ENCODE measurements around the gene NUDT5. TPM values are rescaled to one million over a fixed set of nuclear protein-coding genes. Genes with fewer than 3 reads are reported as not detected.
"Not testable (repeated sequence)": the region's sequence is repeated elsewhere in the genome, so short reads cannot be mapped to it uniquely, and the experiment has no call there.

The NUDT5 gene
- polyA plus RNA-seq (2013, experiment 1 of 2; ENCODE audit: insufficient read length), result 56.9 TPM
- polyA plus RNA-seq (2013, experiment 2 of 2; ENCODE audit: insufficient read length), result 43.0 TPM

DNA sequence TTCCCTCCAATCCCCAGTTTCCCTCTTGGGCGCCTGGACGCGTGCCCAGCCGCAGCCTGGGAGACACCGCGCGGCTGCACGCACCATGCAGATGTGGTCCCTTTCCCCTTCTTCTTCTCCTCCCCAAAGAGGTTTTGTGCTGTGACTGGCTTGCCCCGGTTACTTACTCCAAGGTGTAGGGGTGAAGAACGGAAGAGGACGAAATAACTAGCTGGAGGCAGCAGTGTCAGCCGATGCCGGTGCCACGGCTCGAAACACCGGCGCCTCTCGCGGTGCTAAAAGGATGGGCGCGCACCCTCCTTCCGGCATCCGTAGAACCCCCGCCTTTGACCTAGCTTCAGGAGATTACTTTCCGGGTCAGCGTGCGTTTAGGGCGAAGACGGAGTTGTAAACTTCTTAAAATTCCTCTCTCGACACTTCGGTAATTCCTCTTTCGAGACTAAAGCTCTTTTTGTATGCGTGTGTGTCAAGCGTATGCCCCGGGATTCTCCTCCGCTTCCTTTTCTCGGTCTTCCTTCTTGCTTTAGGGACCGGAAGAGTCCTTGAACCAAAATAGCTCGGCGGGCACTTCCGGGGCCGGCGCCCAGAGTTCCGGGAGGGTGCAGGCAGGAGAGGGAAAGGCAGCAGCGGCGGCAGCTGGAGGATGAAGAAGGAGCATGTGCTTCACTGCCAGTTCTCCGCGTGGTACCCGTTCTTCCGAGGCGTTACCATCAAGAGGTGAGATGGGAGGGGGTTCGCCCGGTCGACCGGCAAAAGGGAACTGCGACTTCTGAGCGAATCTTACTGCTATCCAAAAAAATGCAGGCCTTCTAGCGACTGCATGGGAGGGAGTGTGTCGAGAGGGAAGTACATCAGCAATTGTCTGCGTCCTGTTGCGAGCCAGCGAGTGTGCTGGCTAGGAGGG lies at the start of gene NUDT5, which contains the start of gene CDC123:
NUDT5 (minus strand) TSS at position 289 of the 904 bp plus-strand sequence. CDS start 9,600 bp downstream, outside the sequence.
CDC123 (plus strand) TSS at position 586 of the 904 bp plus-strand sequence; CDS start at position 644, 58 bp downstream.
- DNase-seq, result peak; percentile 92

DNA sequence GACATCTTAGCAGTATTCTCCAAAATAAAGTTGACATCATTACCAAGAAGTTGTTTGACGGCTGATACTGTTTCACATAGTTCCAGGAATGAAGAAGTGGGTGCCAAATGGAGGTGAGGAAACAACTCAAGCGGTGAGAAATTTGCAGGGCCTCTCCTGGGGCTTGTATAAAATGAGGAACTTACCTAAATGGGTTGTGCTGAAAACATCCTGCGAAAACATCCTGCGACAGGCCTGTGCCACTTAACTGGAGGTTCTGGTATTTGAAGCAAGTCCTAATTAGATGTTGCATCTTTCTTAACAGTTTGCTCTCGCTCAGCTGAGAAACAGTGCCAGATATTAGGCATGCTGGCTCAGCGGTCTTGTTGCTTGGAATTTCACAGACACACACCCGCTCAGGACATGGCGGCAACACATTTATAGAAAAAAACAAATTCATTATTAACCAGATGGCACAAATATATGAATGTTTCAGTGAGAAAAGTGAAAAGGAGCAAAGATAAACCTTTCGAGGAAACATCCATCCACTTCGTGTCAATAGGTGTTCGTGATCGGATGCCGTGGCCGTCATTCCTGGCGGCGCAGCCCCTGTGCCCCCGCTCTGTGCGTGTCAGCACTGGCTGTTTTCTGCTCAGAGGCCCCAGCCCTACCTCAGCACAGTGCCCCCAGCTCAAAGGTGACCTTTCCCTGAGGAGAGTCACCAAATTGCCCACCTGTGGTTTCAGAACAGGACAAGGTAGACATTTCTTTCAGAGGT lies 48.4 kb upstream of the NUDT5 start:
- no peak for DNase-seq

- DNase-seq, result no peak
These were observed 46.3 kb upstream of the NUDT5 start for GRCh38 chr10:12241810-12242529.

GRCh38 chr10:12238821-12239220 lies 43.1 kb upstream of the NUDT5 start:
- no peak for DNase-seq

- no peak for DNase-seq
These were observed 41.9 kb upstream of the NUDT5 start for GRCh38 chr10:12237265-12238220.

- no peak for DNase-seq
These were observed 40.1 kb upstream of the NUDT5 start for GRCh38 chr10:12235796-12236195.

DNA sequence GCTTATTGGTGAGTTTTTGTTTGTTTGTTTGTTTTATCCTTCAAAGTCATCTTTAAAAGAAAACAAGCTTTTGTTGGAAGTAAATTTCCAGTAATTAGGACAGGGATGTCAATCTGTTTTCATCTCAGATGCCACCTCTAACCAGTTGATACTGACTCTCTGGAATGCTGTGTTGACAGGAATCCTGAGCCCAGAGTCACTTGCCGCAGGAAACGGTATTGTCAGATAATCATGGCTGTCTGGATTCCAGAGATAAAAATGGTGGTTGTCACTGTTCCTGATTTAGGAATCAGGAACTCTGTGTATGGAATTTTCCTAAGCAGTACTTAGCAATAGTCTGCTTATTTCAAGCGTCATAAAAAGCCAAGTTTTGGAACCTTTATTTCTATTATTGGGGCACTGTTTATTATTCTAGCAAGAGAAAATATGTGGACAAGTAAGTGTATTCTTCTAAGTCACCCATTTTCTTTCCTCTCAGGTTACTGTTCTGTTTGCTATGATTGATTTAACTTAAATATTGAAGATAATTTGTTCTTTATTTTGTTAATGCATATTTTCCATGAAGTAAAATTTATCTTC lies 39.5 kb upstream of the NUDT5 start:
- peak; percentile 21 for DNase-seq

- DNase-seq, result not testable (repeated sequence)
These were observed 39.0 kb upstream of the NUDT5 start for GRCh38 chr10:12234687-12235086.

GRCh38 chr10:12228851-12229250 lies 33.2 kb upstream of the NUDT5 start:
- no peak for DNase-seq

- DNase-seq, result not testable (repeated sequence)
These were observed 30.7 kb upstream of the NUDT5 start for GRCh38 chr10:12226438-12226837.

DNA sequence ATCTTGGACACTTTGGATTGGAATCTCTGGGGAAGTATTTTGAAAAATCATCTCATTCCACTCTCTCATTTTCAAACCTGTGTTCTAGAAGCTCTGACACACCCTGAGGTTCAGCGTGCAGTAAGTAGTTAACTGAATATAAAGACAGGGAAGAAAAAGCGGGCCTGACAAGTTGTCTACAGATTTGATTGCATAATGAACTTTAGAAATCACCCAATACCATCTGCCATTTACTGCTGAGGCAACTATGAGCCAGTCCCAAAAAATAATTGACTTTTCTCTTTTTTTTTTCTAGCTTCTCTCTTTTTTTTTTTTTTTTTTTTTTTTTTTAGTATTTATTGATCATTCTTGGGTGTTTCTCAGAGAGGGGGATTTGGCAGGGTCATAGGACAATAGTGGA lies 29.8 kb upstream of the NUDT5 start:
- DNase-seq, result no peak

- peak; percentile 19 for DNase-seq
These were observed 25.9 kb upstream of the NUDT5 start for GRCh38 chr10:12221323-12222298.

- no peak for DNase-seq
These were observed 23.3 kb upstream of the NUDT5 start for GRCh38 chr10:12218991-12219390.

GRCh38 chr10:12214763-12215218 lies 19.1 kb upstream of the NUDT5 start:
- DNase-seq, result peak; percentile 59

DNA sequence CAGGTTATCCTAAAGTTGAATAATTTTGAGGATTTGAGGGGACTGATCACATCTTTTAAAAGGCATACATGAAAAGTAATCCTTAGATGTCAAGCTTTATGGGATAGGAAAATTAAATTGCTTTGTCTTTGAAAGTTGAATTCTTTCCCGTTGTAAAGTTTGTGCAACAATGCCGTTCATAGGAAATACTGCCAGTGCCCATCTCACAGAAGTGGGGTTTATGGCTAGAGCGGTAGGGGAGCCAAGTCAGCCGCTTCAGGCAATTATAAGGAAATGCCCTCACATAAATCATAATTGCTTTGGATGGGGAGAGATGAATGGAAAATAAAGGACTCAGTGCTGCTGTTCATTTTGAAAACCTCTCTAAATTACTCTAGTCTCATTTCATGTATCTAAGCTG lies 18.4 kb upstream of the NUDT5 start:
- DNase-seq, result no peak

GRCh38 chr10:12213621-12214020 lies 17.9 kb upstream of the NUDT5 start:
- no peak for DNase-seq

DNA sequence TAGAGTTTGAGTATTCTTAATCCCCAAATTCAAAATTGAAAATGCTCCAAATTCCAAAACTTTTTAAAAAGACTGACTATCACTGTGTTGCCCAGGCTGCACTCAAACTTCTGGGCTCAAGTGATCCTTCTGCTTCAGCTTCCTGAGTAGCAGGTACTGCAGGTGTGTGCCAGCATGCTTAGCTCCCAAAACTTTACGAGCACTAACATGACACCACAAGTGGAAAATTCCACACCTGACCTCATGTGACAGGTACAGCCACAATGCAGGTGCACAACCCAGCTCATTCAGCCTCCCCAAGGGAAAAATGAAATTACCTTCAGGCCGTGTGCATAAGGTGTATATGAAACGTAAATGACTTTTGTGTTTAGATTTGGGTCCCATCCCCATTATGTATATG lies 16.8 kb upstream of the NUDT5 start:
- DNase-seq, result no peak

DNA sequence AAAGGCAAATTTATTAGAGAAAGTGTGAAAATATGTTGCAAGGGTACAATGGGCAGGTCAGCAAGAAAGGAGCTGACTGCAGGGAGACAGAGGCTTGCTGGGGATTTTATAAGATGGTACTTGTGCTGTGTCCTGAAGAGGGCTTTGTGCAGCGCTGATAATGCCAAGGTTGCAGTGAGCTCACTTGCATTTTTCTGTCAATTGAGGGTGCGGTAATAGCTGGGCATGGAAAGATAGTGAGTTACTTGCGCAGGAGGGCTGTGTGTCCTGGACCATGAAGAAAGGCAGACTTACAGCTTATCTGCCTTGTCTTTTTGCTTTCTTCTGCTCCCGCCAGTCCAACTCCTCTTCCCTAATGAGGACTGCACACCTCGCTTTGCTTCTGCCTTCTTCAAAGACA lies 12.8 kb upstream of the NUDT5 start:
- DNase-seq, result no peak

GRCh38 chr10:12207114-12207513 lies 11.4 kb upstream of the NUDT5 start:
- no peak for DNase-seq

DNA sequence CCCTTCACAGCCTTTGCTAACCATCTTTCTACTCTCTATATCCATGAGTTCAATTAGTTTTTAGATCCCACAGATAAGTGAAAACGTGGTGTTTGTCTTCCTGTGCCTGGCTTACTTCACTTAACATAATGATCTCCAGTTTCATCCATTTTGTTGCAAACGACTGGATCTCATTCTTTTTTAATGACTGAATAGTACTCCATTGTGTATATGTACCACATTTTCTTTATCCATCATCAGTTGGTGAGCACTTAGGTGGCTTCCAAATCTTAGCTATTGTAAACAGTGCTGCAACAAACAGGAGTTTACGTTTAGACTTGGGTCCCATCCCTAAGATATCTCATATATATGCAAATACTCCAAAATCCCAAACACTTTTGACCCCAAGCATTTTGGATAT lies 9.4 kb upstream of the NUDT5 start:
- DNase-seq, result no peak
